Measurements from ENCODE around the gene XYLT1. TPM values are rescaled to one million over a fixed set of nuclear protein-coding genes. Genes with fewer than 3 reads are reported as not detected.
A peak's percentile ranks its signal among the peaks of the same experiment; 100 is the strongest.

The XYLT1 gene
- total RNA-seq, 2 donors from 2014 or later = 4.6 to 12.9 TPM

- no peak for ATAC-seq
- H3K9me3 Mint-ChIP-seq = no peaks in the 10 kb centered on the region
- peak overlapping the region in 1 of 2 donors; percentile 48 for H3K27ac Mint-ChIP-seq
- no peak for DNase-seq (ENCODE audit: low spot score in 2 of 2)
- H3K36me3 Mint-ChIP-seq = peaks cover 7 to 8% of the 10 kb centered on the region in 2 donors
Observed at GRCh38 chr16:17219991-17220390, 250.8 kb downstream of the XYLT1 start.

GRCh38 chr16:17215936-17216335 is 254.8 kb downstream of the XYLT1 start:
- H3K27ac Mint-ChIP-seq = no peak overlapping the region
- H3K36me3 Mint-ChIP-seq = peaks cover 13 to 20% of the 10 kb centered on the region in 2 donors
- ATAC-seq (no peak), DNase-seq (ENCODE audit: low spot score in 2 of 2) (no peak)
- peaks cover 0 to 7% of the 10 kb centered on the region in 2 donors for H3K9me3 Mint-ChIP-seq

- Mint-ChIP-seq H3K36me3 (peaks cover 13 to 20% of the 10 kb centered on the region in 2 donors), H3K9me3 (peaks cover 0 to 7% of the 10 kb centered on the region in 2 donors), H3K27ac (no peak overlapping the region)
- no peak for DNase-seq (ENCODE audit: low spot score in 2 of 2)
- ATAC-seq = no peak
Observed at GRCh38 chr16:17215306-17215705, 255.5 kb downstream of the XYLT1 start.

- H3K9me3 Mint-ChIP-seq = peaks cover 0 to 7% of the 10 kb centered on the region in 2 donors
- DNase-seq (ENCODE audit: low spot score in 2 of 2) (no peak), ATAC-seq (no peak)
- H3K27ac Mint-ChIP-seq = no peak overlapping the region
- H3K36me3 Mint-ChIP-seq = peaks cover 13 to 20% of the 10 kb centered on the region in 2 donors
Observed at GRCh38 chr16:17213974-17214373, 256.8 kb downstream of the XYLT1 start.

- no peak for ATAC-seq
Observed at GRCh38 chr16:17213025-17213424, 257.7 kb downstream of the XYLT1 start.

GRCh38 chr16:17212606-17213005 is 258.2 kb downstream of the XYLT1 start:
- Mint-ChIP-seq H3K36me3 (peaks cover 13 to 20% of the 10 kb centered on the region in 2 donors), H3K27ac (peak overlapping the region; percentile 1 to 13), H3K9me3 (peaks cover 0 to 7% of the 10 kb centered on the region in 2 donors)
- ATAC-seq = no peak
- DNase-seq (ENCODE audit: low spot score in 2 of 2) = no peak

More at GRCh38 chr16:17213025-17213424, 257.7 kb downstream of the XYLT1 start:
- H3K9me3 Mint-ChIP-seq = peaks cover 0 to 7% of the 10 kb centered on the region in 2 donors
- H3K36me3 Mint-ChIP-seq = peaks cover 13 to 20% of the 10 kb centered on the region in 2 donors
- peak overlapping the region in 1 of 2 donors; percentile 13 for H3K27ac Mint-ChIP-seq
- DNase-seq (ENCODE audit: low spot score in 2 of 2) = no peak

GRCh38 chr16:17211797-17212196 is 259.0 kb downstream of the XYLT1 start:
- peak; percentile 55 to 76 for ATAC-seq
- no peak overlapping the region for H3K27ac Mint-ChIP-seq
- peaks cover 13 to 20% of the 10 kb centered on the region in 2 donors for H3K36me3 Mint-ChIP-seq

GRCh38 chr16:17206712-17207111 is 264.0 kb downstream of the XYLT1 start:
- no peak for DNase-seq (ENCODE audit: low spot score in 2 of 2)
- H3K9me3 Mint-ChIP-seq = no peaks in the 10 kb centered on the region
- no peak overlapping the region for H3K27ac Mint-ChIP-seq
- no peaks in the 10 kb centered on the region for H3K36me3 Mint-ChIP-seq
- ATAC-seq = no peak

More at GRCh38 chr16:17211797-17212196, 259.0 kb downstream of the XYLT1 start:
- H3K9me3 Mint-ChIP-seq = peaks cover 0 to 7% of the 10 kb centered on the region in 2 donors
- peak in 1 of 2 donors; percentile 28 for DNase-seq (ENCODE audit: low spot score in 2 of 2)

- DNase-seq (ENCODE audit: low spot score in 2 of 2) (no peak), ATAC-seq (no peak)
- no peaks in the 10 kb centered on the region for H3K9me3 Mint-ChIP-seq
- H3K27ac Mint-ChIP-seq = no peak overlapping the region
- no peaks in the 10 kb centered on the region for H3K36me3 Mint-ChIP-seq
Observed at GRCh38 chr16:17205279-17206211, 265.2 kb downstream of the XYLT1 start.

- ATAC-seq (no peak), DNase-seq (ENCODE audit: low spot score in 2 of 2) (no peak)
- Mint-ChIP-seq H3K9me3 (no peaks in the 10 kb centered on the region), H3K36me3 (no peaks in the 10 kb centered on the region), H3K27ac (no peak overlapping the region)
Observed at GRCh38 chr16:17204644-17205043, 266.1 kb downstream of the XYLT1 start.

GRCh38 chr16:17204206-17204605 is 266.6 kb downstream of the XYLT1 start:
- Mint-ChIP-seq H3K9me3 (no peaks in the 10 kb centered on the region), H3K36me3 (no peaks in the 10 kb centered on the region), H3K27ac (no peak overlapping the region)
- ATAC-seq = no peak
- no peak for DNase-seq (ENCODE audit: low spot score in 2 of 2)

GRCh38 chr16:17203424-17203823 is 267.3 kb downstream of the XYLT1 start:
- H3K27ac Mint-ChIP-seq = no peak overlapping the region
- DNase-seq (ENCODE audit: low spot score in 2 of 2) (no peak), ATAC-seq (no peak)
- H3K36me3 Mint-ChIP-seq = no peaks in the 10 kb centered on the region
- no peaks in the 10 kb centered on the region for H3K9me3 Mint-ChIP-seq

- Mint-ChIP-seq H3K27ac (no peak overlapping the region), H3K36me3 (no peaks in the 10 kb centered on the region), H3K9me3 (no peaks in the 10 kb centered on the region)
- DNase-seq (ENCODE audit: low spot score in 2 of 2) = no peak
- no peak for ATAC-seq
Observed at GRCh38 chr16:17199135-17199534, 271.6 kb downstream of the XYLT1 start.

GRCh38 chr16:17196526-17196925 is 274.2 kb downstream of the XYLT1 start:
- H3K9me3 Mint-ChIP-seq = no peaks in the 10 kb centered on the region
- no peak for ATAC-seq
- no peak overlapping the region for H3K27ac Mint-ChIP-seq
- DNase-seq (ENCODE audit: low spot score in 2 of 2) = no peak
- peaks cover 1 to 3% of the 10 kb centered on the region in 2 donors for H3K36me3 Mint-ChIP-seq

GRCh38 chr16:17194190-17194780 is 276.5 kb downstream of the XYLT1 start:
- Mint-ChIP-seq H3K27ac (no peak overlapping the region), H3K36me3 (peaks cover 9 to 10% of the 10 kb centered on the region in 2 donors), H3K9me3 (no peaks in the 10 kb centered on the region)
- ATAC-seq (peak in 1 of 2 donors; percentile 45), DNase-seq (ENCODE audit: low spot score in 2 of 2) (peak; percentile 55 to 66)

GRCh38 chr16:17193566-17194100 is 277.1 kb downstream of the XYLT1 start:
- no peak for ATAC-seq
- Mint-ChIP-seq H3K27ac (no peak overlapping the region), H3K36me3 (peaks cover 9 to 10% of the 10 kb centered on the region in 2 donors), H3K9me3 (no peaks in the 10 kb centered on the region)
- no peak for DNase-seq (ENCODE audit: low spot score in 2 of 2)

GRCh38 chr16:17184026-17184425 is 286.7 kb downstream of the XYLT1 start:
- ATAC-seq (no peak), DNase-seq (ENCODE audit: low spot score in 2 of 2) (no peak)
- H3K9me3 Mint-ChIP-seq = no peaks in the 10 kb centered on the region
- no peaks in the 10 kb centered on the region for H3K36me3 Mint-ChIP-seq
- H3K27ac Mint-ChIP-seq = no peak overlapping the region

All from activated naive CD4-positive, alpha-beta T cell treated with anti-CD3 and anti-CD28 coated beads, Interleukin-2, amount 50 U/mL, for 72 hours (primary cell).